GM21515 (cell line): ENCODE results near the gene NEU2.
"Not testable (repeated sequence)": the region's sequence is repeated elsewhere in the genome, so short reads cannot be mapped to it uniquely, and the experiment has no call there.

Source experiments
- ATAC-seq: cut with Tn5 transposase; IDR thresholded peaks from one replicate; pipeline ENCODE4 v1.9.1; 2021; ENCODE audit not compliant: unreplicated experiment

Gene NEU2

GRCh38 chr2:233009661-233010060 is 22.8 kb upstream of the NEU2 start:
- no peak for ATAC-seq

GRCh38 chr2:233010569-233011267 is 21.8 kb upstream of the NEU2 start:
- ATAC-seq = no peak

- no peak for ATAC-seq
These were observed 21.2 kb upstream of the NEU2 start for GRCh38 chr2:233011268-233011650.

GRCh38 chr2:233011702-233012131 is 20.8 kb upstream of the NEU2 start:
- ATAC-seq = no peak

GRCh38 chr2:233012301-233012971 is 20.0 kb upstream of the NEU2 start:
- ATAC-seq = no peak

GRCh38 chr2:233013027-233013461 is 19.4 kb upstream of the NEU2 start, which contains the start of gene NGEF:
NGEF (minus strand) TSS chr2:233013256; CDS start chr2:232974890, 38,366 bp downstream.
- ATAC-seq = no peak

- no peak for ATAC-seq
These were observed 18.8 kb upstream of the NEU2 start for GRCh38 chr2:233013650-233014049.

- ATAC-seq = no peak
These were observed 17.3 kb upstream of the NEU2 start for GRCh38 chr2:233015019-233015645.

GRCh38 chr2:233017947-233018346 is 14.5 kb upstream of the NEU2 start:
- no peak for ATAC-seq

GRCh38 chr2:233019610-233020009 is 12.9 kb upstream of the NEU2 start:
- ATAC-seq = not testable (repeated sequence)

GRCh38 chr2:233020454-233020853 is 12.0 kb upstream of the NEU2 start:
- ATAC-seq = no peak

- no peak for ATAC-seq
These were observed 10.7 kb upstream of the NEU2 start for GRCh38 chr2:233021771-233022170.

- no peak for ATAC-seq
These were observed 9.9 kb upstream of the NEU2 start for GRCh38 chr2:233022561-233022960.

GRCh38 chr2:233023007-233023760 is 9.3 kb upstream of the NEU2 start:
- ATAC-seq = no peak

GRCh38 chr2:233023761-233024410 is 8.6 kb upstream of the NEU2 start:
- no peak for ATAC-seq

GRCh38 chr2:233025706-233026105 is 6.8 kb upstream of the NEU2 start:
- ATAC-seq = no peak

- no peak for ATAC-seq
These were observed 6.2 kb upstream of the NEU2 start for GRCh38 chr2:233026198-233026813.

- ATAC-seq = no peak
These were observed 3.2 kb upstream of the NEU2 start for GRCh38 chr2:233029321-233029720.

- no peak for ATAC-seq
These were observed 644 bp upstream of the NEU2 start for GRCh38 chr2:233031556-233032500.
